Measurements from ENCODE around the gene BCL10.

GRCh38 chr1:85297855-85298629 lies 21.6 kb upstream of the BCL10 start:
- TF ChIP-seq CTCF (IDR thresholded peaks at IDR 0.05) (no peak), POLR2A (IDR thresholded peaks at IDR 0.05; ENCODE audit: low read depth) (no peak), EP300 (IDR thresholded peaks at IDR 0.05) (no peak), POLR2AphosphoS5 (IDR thresholded peaks at IDR 0.05) (peak in 1 of 2 donors; percentile 60)

Measured in esophagus muscularis mucosa (tissue), 4 donors.